Measurements from ENCODE around the gene FARP2.

GRCh38 chr2:241540401-241540770, 184.3 kb downstream of the FARP2 start:
- TF ChIP-seq PATZ1 (CRISPR knock-in tag; IDR thresholded peaks at IDR 0.05; ENCODE audit: borderline replicate concordance) (no peak), CSRNP3 (CRISPR knock-in tag; IDR thresholded peaks at IDR 0.05) (no peak), PPARA (CRISPR knock-in tag; IDR thresholded peaks at IDR 0.05; ENCODE audit: borderline replicate concordance) (no peak), ZNF8 (CRISPR knock-in tag; IDR thresholded peaks at IDR 0.05) (no peak), RARB (CRISPR knock-in tag; IDR thresholded peaks at IDR 0.05) (no peak), ZFP3 (CRISPR knock-in tag; IDR thresholded peaks at IDR 0.05) (no peak), ZFP30 (CRISPR knock-in tag; IDR thresholded peaks at IDR 0.05) (no peak), GLIS3 (CRISPR knock-in tag; IDR thresholded peaks at IDR 0.05) (no peak), ESRRG (CRISPR knock-in tag; IDR thresholded peaks at IDR 0.05) (no peak), ARNTL (CRISPR knock-in tag; IDR thresholded peaks at IDR 0.05; ENCODE audit: borderline replicate concordance, low read depth) (no peak)
